HT-29 (cell line): ENCODE measurements around the gene AK4. TPM values are rescaled to one million over a fixed set of nuclear protein-coding genes. Genes with fewer than 3 reads are reported as not detected.
"Not testable (repeated sequence)": the region's sequence is repeated elsewhere in the genome, so short reads cannot be mapped to it uniquely, and the experiment has no call there.

ENCODE experiments used
- DNase-seq: peaks from one replicate; pipeline ENCODE4 v3.0.0-alpha.2; 2015; ENCODE audit warnings: low spot score
- total RNA-seq: library from RNA; depleted of rRNA; stranded (reverse); fragments of >200 nt; shearing (Covaris generic); gene quantifications from 2 replicates; pipeline ENCODE4 v1.2.3, GENCODE V29; 2014

Gene AK4
- total RNA-seq, 1 experiment from 2014 or later = 35.0 TPM

DNA sequence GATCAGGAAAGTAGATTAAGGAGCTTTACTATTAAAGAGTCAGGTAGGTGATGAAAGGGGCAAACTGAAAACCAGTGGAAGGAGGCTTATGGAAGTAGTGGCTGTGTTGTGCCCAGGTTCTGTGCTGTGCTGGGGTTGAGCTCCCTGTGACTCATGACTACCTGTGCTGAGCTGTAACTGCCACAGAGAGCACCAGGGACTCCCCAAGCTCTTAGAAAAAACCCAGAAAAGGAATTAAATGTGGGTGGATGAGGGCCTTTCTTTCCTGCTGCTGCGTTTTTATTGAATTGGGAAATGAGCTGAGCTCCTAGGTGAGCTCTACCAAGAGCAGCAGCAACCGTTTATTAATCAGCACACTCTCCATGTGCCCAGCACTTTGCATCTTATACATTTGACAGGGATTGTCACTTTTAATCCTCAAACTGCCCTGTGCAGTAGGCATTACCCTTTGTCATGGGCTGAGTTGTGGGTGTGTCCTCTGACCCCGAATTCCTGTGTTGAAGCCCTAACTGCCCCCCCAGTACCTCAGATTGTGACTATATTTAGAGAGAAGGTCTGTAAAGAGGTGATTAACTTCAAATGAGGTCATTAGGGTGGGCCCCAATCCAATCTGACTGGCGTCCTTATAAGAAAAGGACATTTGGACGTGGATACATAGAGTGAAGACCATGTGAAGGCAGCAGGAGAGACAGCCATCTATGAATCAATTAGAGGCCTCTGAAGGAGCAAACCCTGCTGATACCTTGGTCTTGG is 65.4 kb downstream of the AK4 start:
- no peak for DNase-seq

DNA sequence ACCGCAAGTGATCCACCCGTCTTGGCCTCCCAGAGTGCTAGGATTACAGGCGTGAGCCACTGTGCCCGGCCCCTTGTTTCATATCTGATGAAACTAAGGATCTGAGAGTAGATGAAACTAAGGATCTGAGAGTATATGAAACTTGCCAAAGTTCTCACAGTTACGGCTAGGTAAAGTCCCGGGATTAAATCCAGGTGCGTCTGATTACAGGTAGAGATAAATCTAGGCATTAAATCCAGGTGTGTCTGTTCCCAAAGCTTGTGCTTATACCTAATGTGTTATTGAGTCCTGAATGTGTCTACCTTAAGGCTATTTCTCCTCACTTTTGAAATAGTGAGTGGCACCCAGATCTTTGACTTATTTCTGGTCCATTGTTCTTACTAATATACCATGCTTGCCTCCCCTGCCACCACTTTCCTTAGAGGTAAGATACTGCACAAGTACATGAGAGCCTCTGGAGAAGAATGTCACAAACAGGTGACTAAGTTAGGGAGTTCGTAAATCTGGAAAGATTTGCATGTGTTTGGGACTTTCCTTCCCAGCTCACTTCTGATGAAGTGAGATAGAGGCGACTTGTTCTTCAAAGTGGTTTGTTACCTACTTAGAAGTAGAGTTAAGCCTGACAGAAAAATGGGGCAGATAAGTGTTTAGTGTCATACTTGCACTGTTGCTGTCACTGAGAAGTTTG is 66.5 kb downstream of the AK4 start:
- no peak for DNase-seq

DNA sequence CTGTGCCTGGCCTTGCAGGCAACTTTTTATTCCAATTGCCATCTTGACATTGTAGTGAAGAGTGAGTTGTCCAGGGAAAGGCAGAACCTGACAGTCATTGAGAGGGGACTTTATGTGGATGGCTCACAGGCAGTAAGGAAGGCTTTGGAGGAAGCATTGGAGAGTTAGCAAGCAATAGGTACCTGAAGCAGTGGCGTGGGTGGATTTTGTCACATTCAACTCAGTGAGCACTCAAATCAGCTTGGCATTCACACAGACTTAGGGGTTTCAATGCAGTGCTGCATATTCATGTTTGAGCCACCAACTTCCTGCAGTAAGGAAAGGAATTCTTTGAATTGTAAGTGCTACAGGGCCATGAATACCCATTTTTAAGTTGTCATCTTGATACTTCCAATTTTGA is 69.0 kb downstream of the AK4 start:
- no peak for DNase-seq

DNA sequence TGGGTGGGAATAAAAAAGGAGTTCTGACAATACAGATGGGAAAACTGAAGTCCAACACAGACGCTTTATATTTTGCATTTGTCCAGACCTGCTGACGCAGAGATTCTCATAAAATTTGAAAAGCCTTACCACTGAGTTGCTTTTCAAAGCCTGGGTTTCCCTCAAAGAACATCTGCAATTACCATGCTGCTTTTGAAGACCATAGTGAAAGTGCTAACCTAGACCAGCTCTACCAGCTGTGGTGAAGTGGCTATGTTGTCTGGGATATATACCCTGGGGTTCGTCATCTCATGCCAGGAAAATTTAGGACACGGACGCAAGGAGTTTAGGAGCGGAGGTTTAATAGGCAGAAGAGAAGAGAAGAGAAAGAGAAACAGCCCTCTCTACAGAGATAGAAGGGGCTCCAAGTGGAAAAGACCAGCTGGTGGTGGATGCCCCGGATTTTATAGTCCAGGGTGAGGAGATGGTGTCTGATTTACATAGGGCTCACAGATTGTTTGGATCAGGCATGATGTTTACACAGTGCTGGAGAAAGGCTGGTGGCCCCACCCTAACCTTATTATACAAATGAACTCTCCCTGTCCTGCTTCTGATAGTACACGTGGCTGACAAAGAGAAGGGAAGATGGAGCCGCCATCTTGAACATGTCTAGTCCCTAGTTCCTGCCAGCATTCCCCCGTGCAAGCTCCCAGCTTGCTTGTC is 73.8 kb downstream of the AK4 start:
- DNase-seq = no peak

DNA sequence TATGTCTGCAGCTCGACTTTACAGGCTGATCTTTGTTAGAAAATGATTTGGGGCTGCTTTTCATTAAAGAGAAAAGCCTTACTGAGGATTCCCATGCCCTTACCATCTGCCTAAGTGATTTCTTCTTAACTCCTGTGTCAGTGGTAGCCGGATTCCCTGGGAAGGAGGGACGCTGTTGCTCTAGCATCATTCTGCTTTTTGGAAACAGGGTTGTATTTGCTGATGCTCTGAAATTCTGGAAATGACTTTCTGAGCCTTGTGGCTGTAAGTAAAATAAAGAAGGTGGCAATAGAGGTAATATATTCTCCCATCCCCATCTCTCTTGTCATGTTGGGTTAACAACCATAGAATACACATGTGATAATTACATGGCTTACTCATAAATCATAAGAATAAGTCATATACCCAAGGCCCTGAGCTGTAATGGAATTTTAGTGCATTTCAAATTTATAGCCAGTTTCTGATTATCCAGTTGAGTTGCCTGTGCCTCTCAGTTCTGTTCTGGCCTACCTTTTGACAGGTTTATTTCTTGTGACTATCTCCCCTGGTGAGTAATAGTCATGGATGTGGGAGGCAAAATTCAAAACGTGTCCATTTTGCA is 74.4 kb downstream of the AK4 start:
- no peak for DNase-seq

DNA sequence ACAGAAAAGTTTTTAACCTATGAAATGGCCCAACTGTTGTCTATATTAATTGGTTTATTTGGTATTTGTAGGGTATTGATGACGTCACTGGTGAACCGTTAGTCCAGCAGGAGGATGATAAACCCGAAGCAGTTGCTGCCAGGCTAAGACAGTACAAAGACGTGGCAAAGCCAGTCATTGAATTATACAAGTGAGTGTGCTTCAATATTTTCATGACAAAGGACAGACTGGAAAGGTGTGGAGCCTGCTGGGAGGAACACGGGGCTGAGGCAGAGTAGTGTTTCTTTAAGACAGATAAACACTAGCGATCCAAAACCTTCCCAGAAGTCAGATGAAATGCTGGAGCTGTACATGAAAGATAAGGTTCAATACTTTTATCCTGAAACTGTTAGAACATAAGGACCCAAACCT is 76.7 kb downstream of the AK4 start:
- no peak for DNase-seq

DNA sequence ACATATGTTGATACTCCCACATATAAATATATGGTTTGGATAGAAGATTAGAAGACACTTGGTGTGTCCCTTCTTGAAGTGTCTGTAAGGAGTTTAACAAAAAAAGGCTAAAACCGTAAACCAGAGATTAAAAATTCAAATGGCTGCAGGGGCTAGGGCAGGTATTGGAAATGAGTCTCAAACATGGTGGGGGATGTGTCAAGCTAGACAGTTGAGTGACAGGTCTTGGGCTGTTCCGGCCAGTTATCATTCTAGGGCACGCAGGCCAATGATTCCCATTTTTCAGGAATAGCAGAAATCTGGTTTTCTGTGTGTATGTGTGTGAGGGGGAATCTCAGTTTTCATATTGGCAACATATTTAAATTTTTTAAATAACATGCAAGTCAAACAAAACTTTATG is 77.2 kb downstream of the AK4 start:
- no peak for DNase-seq

DNA sequence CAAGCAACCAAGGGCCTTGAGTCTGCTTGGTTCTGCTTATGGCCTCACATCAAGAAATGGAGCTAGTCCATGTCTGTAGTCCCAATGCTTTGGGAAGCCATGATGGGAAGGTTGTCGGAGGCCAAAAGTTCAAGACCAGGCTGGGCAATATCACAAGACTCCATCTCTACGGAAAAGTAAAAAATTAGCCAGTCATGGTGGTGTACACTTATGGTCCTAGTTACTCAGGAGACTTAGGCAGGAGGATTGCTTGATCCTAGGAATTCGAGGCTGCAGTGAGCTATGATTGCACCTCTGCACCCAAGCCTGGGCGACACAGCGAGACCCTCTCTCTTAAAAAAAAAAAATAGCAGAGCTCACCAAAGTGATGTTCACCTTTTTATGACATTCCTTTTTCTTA is 81.2 kb downstream of the AK4 start:
- DNase-seq = no peak

DNA sequence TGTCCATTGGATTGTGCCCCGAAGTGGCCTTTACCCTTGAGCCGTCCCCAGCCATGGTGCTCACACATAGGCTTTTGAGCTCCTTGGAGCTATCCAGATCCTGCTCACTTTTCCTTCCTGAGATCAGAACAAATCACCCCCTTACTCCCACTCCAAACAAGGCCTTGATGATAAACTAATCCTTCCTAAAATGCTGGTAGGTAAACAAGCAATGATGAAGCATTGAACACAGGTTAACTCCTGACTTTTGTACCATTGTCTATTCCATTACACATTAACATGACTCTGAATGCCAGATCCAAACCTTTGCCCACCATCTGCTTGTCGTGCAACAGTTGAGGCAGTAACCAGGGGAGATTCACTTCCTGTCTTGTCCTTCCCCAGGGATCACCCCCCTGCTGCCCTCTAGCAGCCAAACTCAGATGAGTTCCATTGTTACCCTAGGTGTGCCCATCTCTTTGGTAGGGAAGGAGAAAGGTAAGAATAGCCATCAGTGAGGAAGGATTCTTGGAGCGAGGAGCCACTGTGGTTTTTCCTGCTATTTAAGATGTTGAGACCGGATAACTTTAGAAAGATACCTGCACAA is 81.8 kb downstream of the AK4 start:
- DNase-seq = no peak

DNA sequence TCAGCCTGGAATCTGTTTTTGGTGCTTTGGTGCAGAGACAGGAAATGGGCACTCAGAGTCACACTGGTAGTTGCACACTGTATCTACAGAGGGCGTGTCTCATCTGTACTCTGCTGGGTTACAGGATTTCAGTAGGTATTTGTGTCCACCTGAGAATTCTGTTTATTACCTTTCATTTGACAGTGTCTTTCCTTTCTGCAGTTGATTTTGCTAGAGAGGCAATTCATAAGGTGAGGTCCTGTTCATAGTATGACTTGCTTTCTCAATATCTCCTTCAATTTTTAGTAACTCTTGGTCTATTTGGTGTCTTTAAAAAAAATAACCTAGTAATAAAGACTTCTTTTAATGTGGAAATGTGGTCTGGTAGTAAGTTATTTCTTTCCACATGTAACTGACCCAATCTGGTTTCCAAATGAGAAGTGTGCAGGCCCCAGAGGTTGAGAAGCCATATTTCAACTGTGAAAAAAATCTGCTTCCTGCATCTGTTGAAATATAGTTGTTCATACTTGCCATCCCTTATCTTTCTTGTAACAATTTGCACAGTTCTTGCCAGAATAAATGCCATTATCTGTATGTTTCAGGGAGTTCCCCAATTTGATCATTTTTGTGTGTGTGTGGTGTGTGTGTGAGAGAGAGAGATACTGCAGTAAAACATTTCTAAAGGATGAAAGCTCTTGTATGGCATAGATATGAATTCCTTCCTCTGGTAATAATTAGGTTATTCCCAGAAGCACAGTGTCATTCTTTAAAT is 82.9 kb downstream of the AK4 start:
- no peak for DNase-seq

DNA sequence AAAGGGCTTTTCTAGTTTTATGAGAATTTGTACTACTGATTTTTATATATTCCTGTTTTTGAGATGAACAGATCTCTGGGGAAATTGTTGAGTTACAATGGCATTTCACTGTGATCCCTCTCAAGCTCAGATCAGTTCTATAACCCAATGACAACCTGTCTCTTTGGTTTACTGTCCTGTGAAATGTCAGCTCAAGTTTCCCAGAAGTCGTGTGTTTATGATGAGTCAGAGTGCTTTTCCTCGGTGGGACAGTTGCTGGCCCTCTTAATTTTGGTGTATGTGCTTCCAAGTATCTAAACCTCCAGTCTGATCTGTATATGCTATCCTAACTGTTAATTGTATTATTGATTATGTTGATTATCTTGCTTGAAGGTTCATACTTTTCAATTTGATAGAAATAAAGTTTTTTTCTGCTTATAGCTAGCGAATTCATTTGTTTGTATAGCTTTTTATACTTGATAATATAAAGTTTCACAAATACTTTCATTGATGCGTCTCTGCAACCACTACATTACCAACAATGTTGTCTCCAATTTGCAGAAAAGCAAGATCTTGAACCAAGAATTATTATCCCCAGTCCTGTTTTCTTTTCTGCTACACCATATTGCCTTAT is 83.8 kb downstream of the AK4 start:
- no peak for DNase-seq

DNA sequence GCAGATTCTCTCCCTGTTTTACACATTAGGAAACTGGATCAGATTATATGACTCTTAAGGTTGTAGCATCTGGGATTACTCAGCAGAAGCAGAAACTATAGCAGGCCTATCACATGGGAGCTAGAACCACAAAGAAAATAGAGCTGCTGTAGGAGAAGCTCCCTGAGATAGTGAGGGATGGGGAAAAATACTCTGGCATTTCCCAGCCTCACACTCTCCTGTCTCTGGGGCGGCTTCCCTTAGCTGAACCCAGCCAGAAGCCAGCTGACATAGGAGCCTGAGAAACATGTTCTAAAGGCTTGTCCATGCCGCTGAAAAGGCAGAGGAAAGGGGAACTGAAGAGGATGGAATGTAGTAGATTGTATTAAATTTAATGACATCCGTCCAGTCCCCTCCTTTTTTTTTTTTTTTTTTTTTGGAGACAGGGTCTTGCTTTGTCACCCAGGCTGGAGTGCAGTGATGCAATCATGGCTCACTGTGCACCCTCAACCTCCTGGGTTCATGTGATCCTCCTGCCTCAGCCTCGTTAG is 84.5 kb downstream of the AK4 start:
- DNase-seq = no peak

DNA sequence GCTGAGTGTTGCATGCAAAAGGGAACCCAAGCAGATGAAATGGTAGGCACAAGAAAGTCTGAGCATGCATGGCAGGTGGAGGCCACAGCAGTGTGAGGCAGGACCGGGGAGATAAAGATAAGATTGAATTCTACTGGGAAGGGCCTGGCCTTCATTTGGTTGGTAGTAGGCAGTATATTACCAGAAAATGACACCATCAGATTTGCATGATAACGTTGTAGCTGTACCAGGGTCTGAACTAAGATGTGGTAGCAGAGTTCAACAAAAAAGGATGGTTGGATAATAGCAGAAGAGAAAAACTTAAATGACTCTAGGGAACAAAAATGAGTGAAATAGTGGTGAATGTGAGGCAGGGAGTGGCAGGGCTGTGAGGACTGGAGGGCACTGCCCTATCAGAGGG is 85.8 kb downstream of the AK4 start:
- no peak for DNase-seq

DNA sequence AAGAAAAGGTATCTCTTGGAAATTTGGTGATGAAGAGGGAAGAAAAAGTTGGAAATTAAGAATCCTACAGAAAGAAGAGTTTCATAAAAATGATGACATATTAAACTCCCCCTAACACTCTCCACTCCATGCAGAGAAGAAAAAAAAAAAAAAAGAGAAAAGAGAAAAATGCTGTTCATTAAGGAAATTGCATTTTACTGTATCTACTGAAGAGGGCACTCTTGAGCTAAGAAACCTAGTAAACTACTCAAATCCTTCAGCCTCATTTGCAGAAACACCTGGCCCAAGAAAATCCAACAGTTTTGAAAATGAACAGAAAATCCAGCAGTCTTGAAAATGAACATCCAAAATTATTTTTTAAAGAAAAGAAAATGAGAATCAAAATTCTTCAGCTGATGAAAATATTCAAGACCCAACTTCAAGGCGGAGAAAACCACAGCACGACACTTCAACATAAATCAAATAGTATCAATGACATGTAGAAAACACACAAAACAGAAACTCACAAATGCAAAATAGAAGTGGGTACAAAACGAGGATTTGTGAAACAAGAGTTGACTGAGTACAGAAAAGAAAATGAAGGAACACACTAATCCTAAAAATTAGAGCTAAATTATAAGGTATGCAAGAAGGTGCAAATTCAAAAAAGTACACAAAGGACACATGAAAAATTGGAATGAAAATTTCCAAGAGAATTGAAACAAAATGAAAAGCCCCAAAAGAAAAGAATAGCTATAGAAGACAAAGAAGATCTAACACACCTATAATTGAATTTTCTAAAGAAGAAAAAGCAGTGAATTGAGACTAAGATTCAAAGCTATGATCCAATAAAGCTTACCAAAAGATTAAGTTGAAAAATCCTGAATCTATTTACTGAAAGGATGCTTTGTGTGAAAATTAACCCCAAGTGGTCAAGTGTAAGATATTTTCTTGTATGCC is 88.1 kb downstream of the AK4 start:
- DNase-seq = peak; percentile 71

DNA sequence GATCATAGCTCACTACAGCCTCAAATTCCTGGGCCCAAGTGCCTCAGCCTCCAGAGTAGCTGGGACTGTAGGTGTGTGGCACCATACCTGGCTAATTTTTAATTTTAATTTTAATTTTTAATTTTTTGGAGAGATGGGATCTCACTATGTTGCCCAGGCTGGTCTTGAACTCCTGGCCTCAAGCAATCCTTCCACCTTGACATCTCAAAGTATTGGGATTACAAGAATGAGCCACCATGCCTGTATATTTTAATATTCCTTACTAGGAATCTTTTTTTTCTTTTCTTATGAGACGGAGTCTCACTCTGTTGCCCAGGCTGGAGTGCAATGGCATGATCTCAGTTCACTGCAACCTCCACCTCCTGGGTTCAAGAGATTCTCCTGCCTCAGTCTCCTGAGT is 89.1 kb downstream of the AK4 start:
- DNase-seq = not testable (repeated sequence)

DNA sequence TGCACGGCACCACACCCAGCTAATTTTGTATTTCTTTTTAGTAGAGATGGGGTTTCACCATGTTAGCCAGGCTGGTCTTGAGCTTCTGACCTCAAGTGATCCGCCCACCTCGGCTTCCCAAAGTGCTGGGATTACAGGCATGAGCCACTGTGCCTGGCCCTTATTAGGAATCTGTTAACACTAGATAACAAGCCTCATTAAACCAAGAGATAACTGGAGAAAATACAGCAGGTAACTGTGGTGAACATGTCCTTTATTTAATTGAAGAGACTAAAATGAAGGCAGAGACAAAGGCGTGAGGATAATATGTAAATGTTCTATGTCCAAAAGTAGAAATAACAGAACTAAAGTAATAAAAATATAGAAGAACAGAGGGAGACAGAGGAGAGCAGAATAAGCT is 89.5 kb downstream of the AK4 start:
- no peak for DNase-seq

DNA sequence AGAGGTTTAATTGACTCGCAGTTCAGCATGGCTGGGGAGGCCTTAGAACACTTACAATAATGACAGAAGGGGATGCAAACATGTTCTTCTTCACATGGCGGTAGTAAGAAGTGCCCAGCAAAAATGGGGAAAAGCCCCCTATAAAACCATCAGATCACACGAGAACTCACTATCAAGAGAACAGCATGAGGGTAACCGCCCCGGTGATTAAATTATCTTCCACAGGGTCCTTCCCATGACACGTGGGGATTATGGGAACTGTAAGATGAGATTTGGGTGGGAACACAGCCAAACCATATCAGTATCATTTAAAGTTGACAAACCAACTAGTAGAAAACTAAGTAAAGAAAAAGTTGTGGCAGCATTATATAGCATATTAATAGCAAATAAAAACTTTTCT is 90.0 kb downstream of the AK4 start:
- DNase-seq = no peak

DNA sequence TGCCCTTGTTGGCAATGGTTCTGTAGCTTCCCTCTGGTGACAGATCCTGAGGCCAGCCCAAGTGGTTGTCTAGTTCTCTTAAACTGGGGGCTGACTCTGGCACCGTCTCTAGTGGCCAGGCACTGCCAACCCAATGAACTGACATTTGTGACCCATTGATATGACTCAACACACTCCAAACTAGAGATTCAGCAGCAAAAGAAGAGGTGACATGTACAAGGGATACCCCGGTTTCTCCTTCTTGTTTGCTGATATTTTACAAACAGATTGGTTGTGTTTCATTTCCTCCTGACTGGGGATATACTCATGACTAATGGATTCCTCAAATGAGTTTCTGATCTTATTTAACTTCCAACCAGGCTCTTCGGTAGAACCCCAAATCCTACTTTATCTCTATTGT is 95.5 kb downstream of the AK4 start:
- no peak for DNase-seq

DNA sequence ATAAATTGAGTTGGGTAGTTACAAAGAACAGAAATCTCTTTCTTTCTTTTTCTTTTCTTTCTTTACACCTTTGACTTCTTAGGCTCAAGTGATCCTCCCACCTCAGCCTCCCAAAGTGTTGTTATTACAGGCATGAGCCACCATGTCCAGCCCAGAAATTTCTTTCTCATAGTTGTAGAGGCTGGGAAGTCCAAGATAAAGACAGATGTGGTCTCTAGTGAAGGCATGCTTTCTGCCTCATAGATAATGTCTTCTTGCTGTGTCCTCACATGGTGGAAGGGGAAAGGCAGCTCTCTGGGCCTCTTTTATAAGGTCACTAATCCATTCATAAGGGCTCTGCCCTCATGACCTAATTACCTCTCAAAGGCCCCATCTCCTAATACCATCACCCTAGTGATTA is 97.3 kb downstream of the AK4 start:
- DNase-seq = no peak
